HEK293 (cell line): ENCODE data around the gene CAMSAP3.
A peak's percentile ranks its signal among the peaks of the same experiment; 100 is the strongest.

ENCODE experiments used
- CTCF ChIA-PET: fragments of 350-600 bp; formaldehyde crosslinking; extraction: SDS; loops from one replicate; lab custom pipeline; 2021; ENCODE audit warnings: antibody characterized with exemption; lab: Yijun Ruan, JAX
- POLR2A ChIA-PET: fragments of 300-600 bp; formaldehyde crosslinking; extraction: SDS; loops from one replicate; lab custom pipeline; 2020; ENCODE audit warnings: antibody characterized with exemption, inconsistent platforms; lab: Yijun Ruan, JAX
- H3K27ac ChIP-seq: fragments of 200-500 bp; sonication (Bioruptor generic); 2 replicates; pipeline ENCODE4 v1.5.1; 2014; ENCODE audit warnings: low read depth, low read length, control low read depth, inconsistent platforms; ENCODE audit errors: extremely low read depth
- H3K36me3 ChIP-seq, 2 experiments: fragments of 200-500 bp in 1 of 2; sonication (Bioruptor generic) in 1 of 2; 1 replicate in 1 of 2; 2 replicates in 1 of 2; pipeline ENCODE4 v1.5.1; 2014 to 2017; ENCODE audit warnings: inconsistent platforms in 2 of 2, low read length in 2 of 2; ENCODE audit not compliant: control insufficient read depth in 2 of 2, insufficient read depth in 1 of 2
- H3K4me1 ChIP-seq: fragments of 200-500 bp; sonication (Bioruptor generic); 2 replicates; pipeline ENCODE4 v1.5.1; 2014; ENCODE audit warnings: mild to moderate bottlenecking, low read length, inconsistent platforms; ENCODE audit not compliant: control insufficient read depth, insufficient read depth
- H3K4me3 ChIP-seq: 2 replicates; pipeline ENCODE4 v1.5.1; 2011; ENCODE audit warnings: low read depth, mild to moderate bottlenecking, control low read depth, low read length, moderate library complexity
- H3K9me3 ChIP-seq: fragments of 200-500 bp; sonication (Bioruptor generic); 2 replicates; pipeline ENCODE4 v1.5.1; 2014; ENCODE audit warnings: low read depth, low read length, inconsistent platforms; ENCODE audit not compliant: control insufficient read depth, insufficient read depth
- BCL11B ChIP-seq: fragments of 450-650 bp; formaldehyde crosslinking; IDR thresholded peaks from 2 replicates; pipeline ENCODE4 v1.5.1; 2016; ENCODE audit warnings: low read depth, missing biosample characterization, missing genetic modification characterization
- EGR2 ChIP-seq: fragments of 450-650 bp; formaldehyde crosslinking; IDR thresholded peaks from 2 replicates; pipeline ENCODE4 v1.5.1; 2016; ENCODE audit warnings: low read depth, missing biosample characterization, missing genetic modification characterization
- GLI4 ChIP-seq: fragments of 450-650 bp; formaldehyde crosslinking; IDR thresholded peaks from 2 replicates; pipeline ENCODE4 v1.5.1; 2016; ENCODE audit warnings: missing biosample characterization, missing genetic modification characterization
- KLF1 ChIP-seq: fragments of 450-650 bp; formaldehyde crosslinking; IDR thresholded peaks from 2 replicates; pipeline ENCODE4 v1.5.1; 2016; ENCODE audit warnings: missing biosample characterization, missing genetic modification characterization
- KLF16 ChIP-seq: fragments of 450-650 bp; formaldehyde crosslinking; IDR thresholded peaks from 2 replicates; pipeline ENCODE4 v1.5.1; 2017; ENCODE audit warnings: missing biosample characterization, missing genetic modification characterization
- KLF8 ChIP-seq: fragments of 450-650 bp; formaldehyde crosslinking; IDR thresholded peaks from 2 replicates; pipeline ENCODE4 v1.5.1; 2016; ENCODE audit warnings: missing biosample characterization, missing genetic modification characterization
- KLF9 ChIP-seq: fragments of 450-650 bp; formaldehyde crosslinking; IDR thresholded peaks from 2 replicates; pipeline ENCODE4 v1.5.1; 2016; ENCODE audit warnings: missing biosample characterization, missing genetic modification characterization, low read depth
- OVOL3 ChIP-seq: fragments of 450-650 bp; formaldehyde crosslinking; IDR thresholded peaks from 2 replicates; pipeline ENCODE4 v1.5.1; 2016; ENCODE audit warnings: missing biosample characterization, missing genetic modification characterization
- SP2 ChIP-seq: fragments of 450-650 bp; formaldehyde crosslinking; IDR thresholded peaks from 2 replicates; pipeline ENCODE4 v1.5.1; 2016; ENCODE audit warnings: missing biosample characterization, missing genetic modification characterization
- SP3 ChIP-seq: fragments of 450-650 bp; formaldehyde crosslinking; IDR thresholded peaks from 2 replicates; pipeline ENCODE4 v1.5.1; 2016; ENCODE audit warnings: missing biosample characterization, missing genetic modification characterization
- WT1 ChIP-seq: fragments of 450-650 bp; formaldehyde crosslinking; IDR thresholded peaks from 2 replicates; pipeline ENCODE4 v1.5.1; 2016; ENCODE audit warnings: missing biosample characterization, missing genetic modification characterization
- ZNF138 ChIP-seq: fragments of 450-650 bp; formaldehyde crosslinking; IDR thresholded peaks from 2 replicates; pipeline ENCODE4 v1.5.1; 2016; ENCODE audit warnings: missing biosample characterization, missing genetic modification characterization, borderline replicate concordance
- ZNF214 ChIP-seq: fragments of 450-650 bp; formaldehyde crosslinking; IDR thresholded peaks from 2 replicates; pipeline ENCODE4 v1.5.1; 2017; ENCODE audit warnings: missing biosample characterization, mild to moderate bottlenecking, missing genetic modification characterization, borderline replicate concordance
- ZNF24 ChIP-seq: fragments of 450-650 bp; formaldehyde crosslinking; IDR thresholded peaks from 2 replicates; pipeline ENCODE4 v1.5.1; 2016; ENCODE audit warnings: missing biosample characterization, missing genetic modification characterization
- ZNF404 ChIP-seq: fragments of 450-650 bp; formaldehyde crosslinking; IDR thresholded peaks from 2 replicates; pipeline ENCODE4 v1.5.1; 2017; ENCODE audit warnings: missing biosample characterization, missing genetic modification characterization
- ZNF433 ChIP-seq: fragments of 450-650 bp; formaldehyde crosslinking; IDR thresholded peaks from 2 replicates; pipeline ENCODE4 v1.5.1; 2016; ENCODE audit warnings: missing biosample characterization, missing genetic modification characterization, low read depth
- ZNF48 ChIP-seq: fragments of 450-650 bp; formaldehyde crosslinking; IDR thresholded peaks from 2 replicates; pipeline ENCODE4 v1.5.1; 2016; ENCODE audit warnings: missing biosample characterization, missing genetic modification characterization
- ZNF529 ChIP-seq: fragments of 450-650 bp; formaldehyde crosslinking; IDR thresholded peaks from 2 replicates; pipeline ENCODE4 v1.5.1; 2017; ENCODE audit warnings: missing genetic modification characterization, missing biosample characterization; ENCODE audit not compliant: insufficient replicate concordance
- ZNF555 ChIP-seq: fragments of 450-650 bp; formaldehyde crosslinking; conservative IDR thresholded peaks from 2 replicates; pipeline ENCODE4 v1.5.1; 2017; ENCODE audit warnings: missing biosample characterization, mild to moderate bottlenecking, missing genetic modification characterization, inconsistent platforms
- ZNF623 ChIP-seq: fragments of 450-650 bp; formaldehyde crosslinking; IDR thresholded peaks from 2 replicates; pipeline ENCODE4 v1.5.1; 2016; ENCODE audit warnings: missing biosample characterization, missing genetic modification characterization
- ZNF626 ChIP-seq: fragments of 450-650 bp; sonication (Bioruptor Pico); formaldehyde crosslinking; IDR thresholded peaks from 2 replicates; pipeline ENCODE4 v1.5.1; 2018; ENCODE audit warnings: missing biosample characterization, missing genetic modification characterization, inconsistent platforms
- ZNF654 ChIP-seq: fragments of 450-650 bp; formaldehyde crosslinking; IDR thresholded peaks from 2 replicates; pipeline ENCODE4 v1.5.1; 2016; ENCODE audit warnings: low read depth, missing biosample characterization, missing genetic modification characterization
- ZNF670 ChIP-seq: fragments of 450-650 bp; formaldehyde crosslinking; IDR thresholded peaks from 2 replicates; pipeline ENCODE4 v1.5.1; 2016; ENCODE audit warnings: missing biosample characterization, missing genetic modification characterization, low read depth
- ZNF837 ChIP-seq: fragments of 450-650 bp; formaldehyde crosslinking; IDR thresholded peaks from 2 replicates; pipeline ENCODE4 v1.5.1; 2016; ENCODE audit warnings: missing biosample characterization, missing genetic modification characterization
- ZSCAN23 ChIP-seq: fragments of 450-650 bp; formaldehyde crosslinking; IDR thresholded peaks from 2 replicates; pipeline ENCODE4 v1.5.1; 2016; ENCODE audit warnings: missing biosample characterization, missing genetic modification characterization
- ZXDB ChIP-seq: fragments of 450-650 bp; formaldehyde crosslinking; IDR thresholded peaks from 2 replicates; pipeline ENCODE4 v1.5.1; 2016; ENCODE audit warnings: missing biosample characterization, missing genetic modification characterization
- TF ChIP-seq, protein P1 (sequence below): IDR thresholded peaks from 2 replicates; pipeline ENCODE4 v1.6.1; 2011; ENCODE audit warnings: mild to moderate bottlenecking, low read depth, low read length, borderline replicate concordance
- TF ChIP-seq, protein P2 (sequence below): fragments of 450-650 bp; formaldehyde crosslinking; IDR thresholded peaks from 2 replicates; pipeline ENCODE4; 2016; ENCODE audit warnings: missing biosample characterization, missing genetic modification characterization
- TF ChIP-seq, protein P3 (sequence below): fragments of 450-650 bp; formaldehyde crosslinking; conservative IDR thresholded peaks from 2 replicates; pipeline ENCODE4 v1.5.1; 2016; ENCODE audit warnings: low read depth, missing biosample characterization, missing genetic modification characterization

Gene CAMSAP3

DNA sequence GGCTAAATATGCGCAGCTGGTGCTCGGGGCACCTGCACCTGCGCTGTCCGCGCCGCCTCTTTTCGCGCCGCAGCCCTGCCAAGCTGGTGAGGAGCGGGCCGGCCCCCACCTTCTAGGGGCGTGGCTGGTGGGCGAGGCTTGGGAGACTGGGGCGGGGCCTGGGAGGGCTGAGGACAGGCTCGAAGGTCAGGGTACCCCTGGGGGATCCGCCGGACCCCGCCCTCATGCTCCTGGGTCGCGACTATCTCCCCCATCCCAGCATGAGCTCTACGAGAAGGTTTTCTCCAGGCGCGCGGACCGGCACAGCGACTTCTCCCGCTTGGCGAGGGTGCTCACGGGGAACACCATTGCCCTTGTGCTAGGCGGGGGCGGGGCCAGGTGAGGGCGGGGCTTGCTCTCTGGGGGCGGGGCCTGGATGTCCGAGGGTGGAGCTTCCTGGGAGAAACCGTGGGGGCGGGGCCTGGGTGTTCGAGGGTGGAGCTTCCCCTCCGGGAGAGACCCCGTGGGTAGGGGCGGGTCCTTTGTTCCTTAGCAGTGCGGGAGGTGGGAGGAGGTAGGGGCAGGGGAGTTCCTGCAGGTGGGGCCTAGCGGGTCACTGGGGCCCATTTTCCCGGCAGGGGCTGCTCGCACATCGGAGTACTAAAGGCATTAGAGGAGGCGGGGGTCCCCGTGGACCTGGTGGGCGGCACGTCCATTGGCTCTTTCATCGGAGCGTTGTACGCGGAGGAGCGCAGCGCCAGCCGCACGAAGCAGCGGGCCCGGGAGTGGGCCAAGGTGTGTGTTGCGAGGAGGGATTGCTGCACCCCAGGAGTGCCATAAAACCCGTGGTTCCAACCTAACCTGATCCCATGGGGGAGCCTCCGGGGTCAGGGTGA lies 40.4 kb upstream of the CAMSAP3 start:
- Histone ChIP-seq H3K4me1 (no peaks in the 10 kb centered on the region), H3K36me3 (peaks cover 0 to 37% of the 10 kb centered on the region in 2 experiments; a peak in 2 of 3 replicates), H3K9me3 (no peaks in the 10 kb centered on the region), H3K4me3 (no peak overlapping the region), H3K27ac (no peak overlapping the region)
- POLR2A ChIA-PET, result no interaction called here
- CTCF ChIA-PET, result interaction anchor here (0.6 to 1.4 kb wide), 2 partner anchors 13 to 261 kb away, joined by 3 to 6 read pairs; partner anchors contain the start of gene INSR
- no peak for TF ChIP-seq ZXDB (tag by site-specific recombination)
- no peak for TF ChIP-seq ZNF48
- TF ChIP-seq ZNF670, result no peak
- TF ChIP-seq ZNF529 (tag by site-specific recombination), result no peak
- no peak for TF ChIP-seq OVOL3
- TF ChIP-seq ZSCAN23 (tag by site-specific recombination), result no peak
- 0 out of 2 replicates have a peak, but pooled peaks have one; percentile 33 for TF ChIP-seq KLF9
- 0 out of 2 replicates have a peak, but pooled peaks have one; percentile 20 for TF ChIP-seq SP3 (tag by site-specific recombination)
- no peak for TF ChIP-seq ZNF24
- peak; percentile 77; the same call in 1 of the 2 replicates for TF ChIP-seq KLF8 (tag by site-specific recombination)
- TF ChIP-seq SP2 (tag by site-specific recombination), result peak; percentile 24; the same call in 1 of the 2 replicates
- no peak for TF ChIP-seq ZNF555 (tag by site-specific recombination)
- TF ChIP-seq ZNF654, result no peak
- no peak for TF ChIP-seq ZNF138 (tag by site-specific recombination)
- no peak for TF ChIP-seq ZNF214 (tag by site-specific recombination)
- peak; percentile 27; the same call in 1 of the 2 replicates for TF ChIP-seq EGR2 (tag by site-specific recombination)
- TF ChIP-seq, protein P1, sequence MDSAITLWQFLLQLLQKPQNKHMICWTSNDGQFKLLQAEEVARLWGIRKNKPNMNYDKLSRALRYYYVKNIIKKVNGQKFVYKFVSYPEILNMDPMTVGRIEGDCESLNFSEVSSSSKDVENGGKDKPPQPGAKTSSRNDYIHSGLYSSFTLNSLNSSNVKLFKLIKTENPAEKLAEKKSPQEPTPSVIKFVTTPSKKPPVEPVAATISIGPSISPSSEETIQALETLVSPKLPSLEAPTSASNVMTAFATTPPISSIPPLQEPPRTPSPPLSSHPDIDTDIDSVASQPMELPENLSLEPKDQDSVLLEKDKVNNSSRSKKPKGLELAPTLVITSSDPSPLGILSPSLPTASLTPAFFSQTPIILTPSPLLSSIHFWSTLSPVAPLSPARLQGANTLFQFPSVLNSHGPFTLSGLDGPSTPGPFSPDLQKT, result no peak
- no peak for TF ChIP-seq BCL11B (tag by site-specific recombination)
- TF ChIP-seq, protein P2, sequence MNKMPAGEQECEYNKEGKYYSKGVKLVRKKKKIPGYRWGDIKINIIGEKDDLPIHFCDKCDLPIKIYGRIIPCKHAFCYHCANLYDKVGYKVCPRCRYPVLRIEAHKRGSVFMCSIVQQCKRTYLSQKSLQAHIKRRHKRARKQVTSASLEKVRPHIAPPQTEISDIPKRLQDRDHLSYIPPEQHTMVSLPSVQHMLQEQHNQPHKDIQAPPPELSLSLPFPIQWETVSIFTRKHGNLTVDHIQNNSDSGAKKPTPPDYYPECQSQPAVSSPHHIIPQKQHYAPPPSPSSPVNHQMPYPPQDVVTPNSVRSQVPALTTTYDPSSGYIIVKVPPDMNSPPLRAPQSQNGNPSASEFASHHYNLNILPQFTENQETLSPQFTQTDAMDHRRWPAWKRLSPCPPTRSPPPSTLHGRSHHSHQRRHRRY (tag by site-specific recombination), result no peak
- TF ChIP-seq ZNF404 (tag by site-specific recombination), result no peak
- TF ChIP-seq ZNF623, result no peak
- no peak for TF ChIP-seq WT1 (tag by site-specific recombination)
- no peak for TF ChIP-seq ZNF433
- TF ChIP-seq, protein P3, sequence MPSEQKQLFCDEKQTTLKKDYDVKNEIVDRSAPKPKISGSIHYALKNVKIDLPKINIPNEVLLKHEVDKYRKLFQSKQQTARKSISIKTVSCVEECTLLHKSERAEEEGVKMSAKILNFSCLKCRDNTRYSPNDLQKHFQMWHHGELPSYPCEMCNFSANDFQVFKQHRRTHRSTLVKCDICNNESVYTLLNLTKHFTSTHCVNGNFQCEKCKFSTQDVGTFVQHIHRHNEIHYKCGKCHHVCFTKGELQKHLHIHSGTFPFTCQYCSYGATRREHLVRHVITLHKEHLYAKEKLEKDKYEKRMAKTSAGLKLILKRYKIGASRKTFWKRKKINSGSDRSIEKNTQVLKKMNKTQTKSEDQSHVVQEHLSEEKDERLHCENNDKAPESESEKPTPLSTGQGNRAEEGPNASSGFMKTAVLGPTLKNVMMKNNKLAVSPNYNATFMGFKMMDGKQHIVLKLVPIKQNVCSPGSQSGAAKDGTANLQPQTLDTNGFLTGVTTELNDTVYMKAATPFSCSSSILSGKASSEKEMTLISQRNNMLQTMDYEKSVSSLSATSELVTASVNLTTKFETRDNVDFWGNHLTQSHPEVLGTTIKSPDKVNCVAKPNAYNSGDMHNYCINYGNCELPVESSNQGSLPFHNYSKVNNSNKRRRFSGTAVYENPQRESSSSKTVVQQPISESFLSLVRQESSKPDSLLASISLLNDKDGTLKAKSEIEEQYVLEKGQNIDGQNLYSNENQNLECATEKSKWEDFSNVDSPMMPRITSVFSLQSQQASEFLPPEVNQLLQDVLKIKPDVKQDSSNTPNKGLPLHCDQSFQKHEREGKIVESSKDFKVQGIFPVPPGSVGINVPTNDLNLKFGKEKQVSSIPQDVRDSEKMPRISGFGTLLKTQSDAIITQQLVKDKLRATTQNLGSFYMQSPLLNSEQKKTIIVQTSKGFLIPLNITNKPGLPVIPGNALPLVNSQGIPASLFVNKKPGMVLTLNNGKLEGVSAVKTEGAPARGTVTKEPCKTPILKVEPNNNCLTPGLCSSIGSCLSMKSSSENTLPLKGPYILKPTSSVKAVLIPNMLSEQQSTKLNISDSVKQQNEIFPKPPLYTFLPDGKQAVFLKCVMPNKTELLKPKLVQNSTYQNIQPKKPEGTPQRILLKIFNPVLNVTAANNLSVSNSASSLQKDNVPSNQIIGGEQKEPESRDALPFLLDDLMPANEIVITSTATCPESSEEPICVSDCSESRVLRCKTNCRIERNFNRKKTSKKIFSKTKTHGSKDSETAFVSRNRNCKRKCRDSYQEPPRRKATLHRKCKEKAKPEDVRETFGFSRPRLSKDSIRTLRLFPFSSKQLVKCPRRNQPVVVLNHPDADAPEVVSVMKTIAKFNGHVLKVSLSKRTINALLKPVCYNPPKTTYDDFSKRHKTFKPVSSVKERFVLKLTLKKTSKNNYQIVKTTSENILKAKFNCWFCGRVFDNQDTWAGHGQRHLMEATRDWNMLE, result no peak
- TF ChIP-seq KLF1, result peak; percentile 82
- TF ChIP-seq ZNF837 (tag by site-specific recombination), result no peak
- TF ChIP-seq GLI4, result no peak
- no peak for TF ChIP-seq ZNF626 (tag by site-specific recombination)
- TF ChIP-seq KLF16 (tag by site-specific recombination), result no peak
